Measurements from ENCODE around the gene PA2G4.

DNA sequence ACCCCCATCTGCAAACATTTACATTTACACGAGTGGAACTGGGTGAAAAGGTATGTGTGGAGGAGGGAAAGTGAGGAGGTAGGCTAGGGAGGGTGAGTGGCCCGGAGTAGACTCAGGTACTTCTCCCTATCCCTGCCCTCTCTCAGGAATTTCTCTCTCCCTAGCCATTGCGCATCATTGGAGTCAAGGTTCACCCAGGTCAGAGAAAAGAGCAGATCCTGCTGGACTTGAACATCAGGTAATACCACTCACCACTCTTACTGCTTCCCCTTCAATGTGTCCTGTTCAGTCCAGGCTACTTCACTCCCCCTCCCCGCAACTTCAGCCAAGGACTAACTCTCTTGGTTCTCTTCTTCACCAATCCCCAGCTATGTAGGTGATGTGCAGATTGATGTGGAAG is 26.5 kb downstream of the PA2G4 start:
- no peak for TF ChIP-seq POLR2A (IDR thresholded peaks at IDR 0.05; ENCODE audit: low read depth, low read length)
- TF ChIP-seq POLR2AphosphoS5 (IDR thresholded peaks at IDR 0.05; ENCODE audit: low read depth, low read length) = no peak
- no peak for TF ChIP-seq TAF1 (IDR thresholded peaks at IDR 0.05; ENCODE audit: low read depth, low read length)
- no peak for TF ChIP-seq SPI1 (IDR thresholded peaks at IDR 0.05; ENCODE audit: low read depth, low read length)
